Measurements from ENCODE around the gene HEYL.

The HEYL gene

GRCh38 chr1:39593386-39593785 lies 46.1 kb downstream of the HEYL start:
- DNase-seq (ENCODE audit: low read depth): no peak
- H3K4me3 ChIP-seq (ENCODE audit: low read length): no peak overlapping the region
- TF ChIP-seq CTCF (conservative IDR thresholded peaks at IDR 0.05; ENCODE audit: low read depth, low read length): no peak

GRCh38 chr1:39592069-39592468 lies 47.4 kb downstream of the HEYL start:
- DNase-seq (ENCODE audit: low read depth): no peak
- no peak for TF ChIP-seq CTCF (conservative IDR thresholded peaks at IDR 0.05; ENCODE audit: low read depth, low read length)
- H3K4me3 ChIP-seq (ENCODE audit: low read length): no peak overlapping the region

DNA sequence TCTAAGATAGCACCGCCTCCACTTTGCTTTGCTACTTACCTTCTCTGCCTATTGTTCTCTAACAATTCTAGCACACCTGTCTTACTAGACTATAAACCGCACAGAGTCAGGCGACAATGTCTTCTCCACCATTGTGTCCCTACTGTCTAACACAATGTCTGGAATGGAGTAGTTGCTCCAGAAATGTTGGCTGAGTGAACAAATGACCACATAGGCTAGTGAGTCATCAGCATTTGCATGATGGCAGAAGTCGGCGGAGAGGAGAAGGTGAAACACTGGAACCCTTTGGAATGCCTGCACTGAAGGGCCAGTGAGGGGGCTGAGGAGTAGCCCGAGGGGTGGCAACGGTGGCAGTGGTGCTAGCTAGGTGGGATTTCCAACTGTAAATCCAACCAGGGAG lies 48.9 kb downstream of the HEYL start:
- no peak overlapping the region for H3K4me3 ChIP-seq (ENCODE audit: low read length)
- no peak for TF ChIP-seq CTCF (conservative IDR thresholded peaks at IDR 0.05; ENCODE audit: low read depth, low read length)
- no peak for DNase-seq (ENCODE audit: low read depth)

- no peak for TF ChIP-seq CTCF (conservative IDR thresholded peaks at IDR 0.05; ENCODE audit: low read depth, low read length)
- no peak for DNase-seq (ENCODE audit: low read depth)
- no peak overlapping the region for H3K4me3 ChIP-seq (ENCODE audit: low read length)
Measured at GRCh38 chr1:39585933-39586332, 53.5 kb downstream of the HEYL start.

GRCh38 chr1:39576016-39576657 lies 63.3 kb downstream of the HEYL start:
- no peak for DNase-seq (ENCODE audit: low read depth)
- H3K4me3 ChIP-seq (ENCODE audit: low read length): peak overlapping the region; percentile 89
- no peak for TF ChIP-seq CTCF (conservative IDR thresholded peaks at IDR 0.05; ENCODE audit: low read depth, low read length)

- no peak for TF ChIP-seq CTCF (conservative IDR thresholded peaks at IDR 0.05; ENCODE audit: low read depth, low read length)
- peak overlapping the region; percentile 89 for H3K4me3 ChIP-seq (ENCODE audit: low read length)
- no peak for DNase-seq (ENCODE audit: low read depth)
Measured at GRCh38 chr1:39575191-39576015, 64.0 kb downstream of the HEYL start.

DNA sequence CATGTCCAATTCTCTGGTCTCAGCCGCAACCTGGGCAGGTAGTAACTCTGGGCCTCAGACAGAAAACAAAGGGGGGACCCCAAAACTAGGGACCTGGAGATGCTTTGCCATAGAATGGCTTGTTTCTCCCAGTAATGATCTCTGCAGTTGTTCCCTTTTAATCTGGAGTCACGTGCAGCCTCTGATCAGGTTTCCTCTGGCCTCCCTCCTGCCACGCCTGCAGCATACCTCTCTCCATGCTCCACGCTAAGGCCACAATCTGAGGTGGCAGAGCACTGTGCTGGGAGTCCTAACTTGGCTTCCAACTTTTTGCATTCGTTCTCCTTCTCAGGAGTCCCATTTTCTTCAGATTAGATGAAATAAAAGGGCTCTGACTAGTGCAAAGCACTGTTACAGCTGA lies 64.8 kb downstream of the HEYL start:
- TF ChIP-seq CTCF (conservative IDR thresholded peaks at IDR 0.05; ENCODE audit: low read depth, low read length): no peak
- DNase-seq (ENCODE audit: low read depth): no peak
- peak overlapping the region; percentile 89 for H3K4me3 ChIP-seq (ENCODE audit: low read length)
